GM19467 (cell line): ENCODE data around the gene SPDYE2B.
"Not testable (repeated sequence)": the region's sequence is repeated elsewhere in the genome, so short reads cannot be mapped to it uniquely, and the experiment has no call there.

Experiments
- ATAC-seq: cut with Tn5 transposase; IDR thresholded peaks from one replicate; pipeline ENCODE4 v1.9.1; 2021; ENCODE audit warnings: mild to moderate bottlenecking, moderate library complexity; ENCODE audit not compliant: unreplicated experiment

SPDYE2B gene

GRCh38 chr7:102649924-102650323, at the start of gene SPDYE2B:
Gene SPDYE2B, plus strand, starts transcription at chr7:102650319. Its CDS starts 2,030 bp downstream, at chr7:102652349.
- ATAC-seq = not testable (repeated sequence)

- ATAC-seq = not testable (repeated sequence)
Measured at GRCh38 chr7:102602317-102602716, 47.8 kb upstream of the SPDYE2B start.

GRCh38 chr7:102604431-102605145, 45.5 kb upstream of the SPDYE2B start:
- not testable (repeated sequence) for ATAC-seq

- not testable (repeated sequence) for ATAC-seq
Measured at GRCh38 chr7:102606848-102607247, 43.3 kb upstream of the SPDYE2B start.

- not testable (repeated sequence) for ATAC-seq
Measured at GRCh38 chr7:102609734-102610133, 40.4 kb upstream of the SPDYE2B start.

- not testable (repeated sequence) for ATAC-seq
Measured at GRCh38 chr7:102610441-102610840, 39.7 kb upstream of the SPDYE2B start.

GRCh38 chr7:102611013-102611674, 39.0 kb upstream of the SPDYE2B start:
- not testable (repeated sequence) for ATAC-seq

- ATAC-seq = not testable (repeated sequence)
Measured at GRCh38 chr7:102611675-102612325, 38.3 kb upstream of the SPDYE2B start.

- peak; percentile 57 for ATAC-seq
Measured at GRCh38 chr7:102613575-102614345, 36.4 kb upstream of the SPDYE2B start.

GRCh38 chr7:102614346-102614697, 35.8 kb upstream of the SPDYE2B start:
- ATAC-seq = peak; percentile 16

GRCh38 chr7:102614873-102615272, 35.2 kb upstream of the SPDYE2B start:
- not testable (repeated sequence) for ATAC-seq

GRCh38 chr7:102615930-102616329, 34.2 kb upstream of the SPDYE2B start:
- ATAC-seq = not testable (repeated sequence)

GRCh38 chr7:102616507-102617125, 33.5 kb upstream of the SPDYE2B start, which contains the start of gene RASA4:
Gene RASA4, minus strand, starts transcription at chr7:102616756. Its CDS starts 67 bp downstream, at chr7:102616689.
- ATAC-seq = peak; percentile 71

GRCh38 chr7:102618122-102618521, 32.0 kb upstream of the SPDYE2B start:
- not testable (repeated sequence) for ATAC-seq

- not testable (repeated sequence) for ATAC-seq
Measured at GRCh38 chr7:102627271-102627904, 22.7 kb upstream of the SPDYE2B start.

GRCh38 chr7:102630622-102631021, 19.5 kb upstream of the SPDYE2B start:
- not testable (repeated sequence) for ATAC-seq

- not testable (repeated sequence) for ATAC-seq
Measured at GRCh38 chr7:102634299-102634698, 15.8 kb upstream of the SPDYE2B start.

GRCh38 chr7:102635354-102635753, 14.8 kb upstream of the SPDYE2B start:
- ATAC-seq = not testable (repeated sequence)

- ATAC-seq = not testable (repeated sequence)
Measured at GRCh38 chr7:102636956-102637355, 13.2 kb upstream of the SPDYE2B start.

- not testable (repeated sequence) for ATAC-seq
Measured at GRCh38 chr7:102638848-102639247, 11.3 kb upstream of the SPDYE2B start.
